SKM-1 treated with dmso at 0.1 percent for 144 hours (cell line): ENCODE data around the gene TMEM79.
A peak's percentile ranks its signal among the peaks of the same experiment; 100 is the strongest.

Experiments
- DNase-seq: peaks from one replicate; lab custom pipeline; 2025; ENCODE audit not compliant: unreplicated experiment; lab: John Stamatoyannopoulos, UW

Gene TMEM79

GRCh38 chr1:156262461-156263287, 21.5 kb upstream of the TMEM79 start:
- DNase-seq: no peak

DNA sequence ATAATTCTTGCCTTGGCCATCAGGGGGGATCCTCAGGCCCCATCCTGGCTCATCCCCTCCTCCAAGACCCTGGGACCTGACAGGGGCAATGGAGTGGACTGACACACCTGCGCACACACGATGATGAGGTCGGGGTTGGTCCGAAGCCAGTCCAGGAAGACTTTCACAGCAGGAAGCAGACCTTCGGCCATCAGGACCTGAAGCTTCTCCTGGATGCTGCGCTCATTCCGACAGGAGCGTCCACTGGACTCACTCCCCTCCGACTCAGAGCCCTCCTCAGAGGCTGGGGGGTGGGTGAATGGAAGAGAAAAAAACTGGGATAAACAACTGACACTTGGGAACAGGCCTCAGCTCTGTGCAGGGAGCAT, 20.9 kb upstream of the TMEM79 start:
- DNase-seq: no peak

DNA sequence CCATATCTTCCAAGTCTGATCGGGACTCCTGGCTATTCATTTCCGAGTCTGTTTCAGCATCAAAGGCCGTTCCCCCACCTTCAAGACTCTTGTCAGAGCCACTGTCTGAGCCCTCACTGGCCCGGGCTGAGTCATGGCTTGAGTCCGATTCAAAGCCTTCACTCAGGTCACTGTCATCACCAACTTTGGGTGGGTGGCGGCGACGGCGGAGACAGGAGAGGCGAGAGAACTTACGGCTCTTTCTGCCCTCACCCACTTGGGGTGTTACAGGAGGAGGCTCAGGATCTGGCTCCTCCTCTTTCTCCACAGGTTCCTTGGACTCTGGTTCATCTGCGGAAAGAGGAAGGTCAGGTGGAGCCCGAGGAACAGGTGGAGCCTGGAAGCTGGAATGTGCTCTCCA, 18.1 kb upstream of the TMEM79 start:
- no peak for DNase-seq

DNA sequence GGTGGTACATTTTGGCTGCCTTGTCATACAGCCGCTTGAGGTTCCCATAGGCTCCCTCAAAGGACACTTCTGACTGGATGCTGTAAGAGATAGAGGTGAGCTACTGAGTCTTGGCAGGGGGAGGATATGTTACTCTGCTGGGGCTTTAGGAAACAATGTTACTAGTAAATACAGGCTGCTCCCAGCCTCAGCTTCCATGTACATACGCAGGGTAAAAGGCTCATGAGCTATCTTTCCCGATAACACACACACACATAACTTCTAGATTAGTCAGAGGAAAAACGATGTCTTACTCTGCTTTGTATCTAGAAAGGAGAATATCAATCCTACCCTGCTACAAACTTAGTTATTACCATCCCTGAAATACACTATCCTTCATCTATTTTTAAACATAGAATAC, 15.8 kb upstream of the TMEM79 start:
- no peak for DNase-seq

GRCh38 chr1:156270314-156270713, 13.8 kb upstream of the TMEM79 start:
- no peak for DNase-seq

GRCh38 chr1:156276532-156276931, 7.6 kb upstream of the TMEM79 start:
- DNase-seq: peak; percentile 92

DNA sequence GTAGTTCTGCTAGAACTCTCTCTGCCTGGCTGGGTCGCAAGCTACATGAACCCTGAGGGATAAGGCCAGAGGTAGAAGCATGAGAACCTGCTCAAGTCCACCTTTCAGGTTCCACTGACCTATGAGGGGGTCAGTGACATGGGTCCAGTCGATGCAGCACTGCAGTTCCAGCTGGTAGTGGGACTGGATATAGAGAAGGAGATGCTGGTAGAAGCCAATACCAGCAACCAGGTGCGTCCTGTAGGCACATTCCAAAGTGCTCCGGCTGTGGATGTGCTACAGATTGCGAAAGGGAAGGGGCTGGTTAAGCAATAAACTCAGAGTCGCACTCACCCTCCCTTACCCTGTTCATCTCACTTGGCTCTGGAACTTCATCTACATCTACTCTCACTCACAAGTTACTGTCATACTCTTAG, 7.2 kb upstream of the TMEM79 start:
- DNase-seq: peak; percentile 81

- DNase-seq: no peak
Observed at GRCh38 chr1:156279837-156280236, 4.3 kb upstream of the TMEM79 start.

- DNase-seq: peak; percentile 48
Observed at GRCh38 chr1:156281281-156281680, 2.8 kb upstream of the TMEM79 start.

DNA sequence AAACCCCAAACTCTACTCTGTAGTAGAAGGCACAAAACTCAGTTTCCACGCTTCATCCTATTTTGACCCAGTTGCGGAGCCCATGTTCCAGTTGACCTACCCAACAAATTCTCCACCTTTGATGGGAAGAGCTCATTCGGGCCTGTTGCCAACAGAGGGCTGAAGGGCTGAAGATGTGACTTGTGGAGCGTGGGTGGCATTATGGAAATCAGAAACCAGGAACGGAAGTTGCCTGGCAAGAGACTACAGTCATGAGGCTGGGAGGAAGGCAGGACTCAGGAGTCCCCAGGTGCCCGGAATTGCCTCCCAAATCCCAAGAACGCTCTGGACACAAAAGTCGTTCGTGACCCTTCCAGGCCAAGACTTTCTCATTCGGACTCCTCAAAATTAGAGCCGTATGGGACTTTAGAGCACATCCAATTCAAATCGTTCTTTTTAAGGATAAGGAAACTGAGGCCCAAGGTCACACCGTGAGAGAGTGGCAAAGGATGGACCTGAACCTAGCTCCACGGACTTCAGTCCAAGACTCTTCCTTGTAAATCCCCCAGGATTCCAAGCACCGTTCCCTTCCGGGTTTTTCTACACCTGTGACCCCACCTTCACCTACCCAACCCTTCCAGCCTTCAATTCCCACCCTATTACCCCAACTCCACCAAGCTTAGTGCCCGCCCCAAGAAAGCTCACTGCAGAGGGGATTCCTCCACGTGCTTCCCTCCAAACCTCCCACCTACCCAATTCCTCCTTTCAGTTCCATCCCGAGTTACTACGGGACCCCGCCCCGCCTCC, 2.2 kb upstream of the TMEM79 start:
- DNase-seq: no peak

DNA sequence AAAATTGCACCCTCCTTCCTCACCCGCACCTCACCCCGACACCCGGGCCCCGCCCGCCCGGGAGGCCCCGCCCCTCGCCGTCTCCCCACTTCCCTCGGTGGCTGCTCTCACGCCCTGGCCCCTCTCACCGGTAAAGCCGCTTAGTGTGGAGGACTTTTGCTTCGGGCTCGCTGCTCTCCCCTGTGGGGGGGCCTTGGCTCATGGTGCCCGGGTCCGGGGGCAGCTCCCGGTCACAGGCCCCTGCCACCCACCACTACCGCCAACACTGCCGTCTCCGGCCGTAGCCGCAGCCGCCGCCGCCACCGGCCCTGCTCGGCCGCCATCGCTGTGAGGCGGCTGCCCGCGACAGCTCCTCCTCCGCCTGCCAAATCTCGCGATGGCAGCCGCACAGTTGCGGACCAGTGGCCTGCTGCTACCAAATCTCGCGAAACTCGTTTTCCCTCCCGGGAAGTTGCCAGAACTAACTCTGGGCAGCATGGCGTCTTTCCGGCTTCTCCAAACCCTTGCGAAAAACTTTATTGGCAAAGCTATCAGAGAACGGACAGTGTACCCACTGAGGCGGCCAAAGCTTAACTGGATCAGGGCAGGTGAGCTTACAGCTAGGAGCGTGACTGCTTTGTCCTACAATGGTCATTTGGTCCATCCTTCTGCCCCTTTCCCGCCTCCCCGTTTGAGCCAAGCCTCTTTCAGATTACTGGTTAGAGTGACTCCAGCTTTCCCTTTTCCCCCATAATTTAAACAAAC, 1.5 kb upstream of the TMEM79 start, which contains the start of gene SMG5:
TSS of gene SMG5 (minus strand) at position 347 of the 744 bp plus-strand sequence. CDS start at position 202, 145 bp downstream.
- peak; percentile 99 for DNase-seq

- DNase-seq: no peak
Observed at GRCh38 chr1:156283521-156283920, 604 bp upstream of the TMEM79 start.

DNA sequence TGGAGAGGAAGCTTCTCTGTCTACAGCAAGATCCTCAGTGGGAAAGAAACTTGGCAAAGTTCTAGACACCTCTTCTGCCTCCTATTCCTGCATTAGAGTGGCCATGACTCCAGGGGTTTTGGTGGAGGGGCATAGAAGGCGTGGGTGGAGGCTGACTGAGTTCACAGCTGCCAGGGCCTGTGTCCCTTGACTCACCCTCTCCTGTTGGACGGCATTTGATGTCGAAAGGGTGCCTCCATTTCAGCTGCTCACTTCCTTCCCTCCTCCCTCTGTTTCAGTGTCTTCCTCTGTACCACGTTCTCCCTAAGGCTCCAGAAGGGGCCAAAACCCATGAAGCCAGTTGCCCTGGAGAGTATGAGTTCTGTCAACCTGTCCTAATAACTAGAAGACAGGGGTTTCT, 632 bp downstream of the TMEM79 start:
- no peak for DNase-seq

- no peak for DNase-seq
Observed at GRCh38 chr1:156285437-156285836, 1.3 kb downstream of the TMEM79 start.

GRCh38 chr1:156286061-156286460, 1.9 kb downstream of the TMEM79 start:
- DNase-seq: no peak

DNA sequence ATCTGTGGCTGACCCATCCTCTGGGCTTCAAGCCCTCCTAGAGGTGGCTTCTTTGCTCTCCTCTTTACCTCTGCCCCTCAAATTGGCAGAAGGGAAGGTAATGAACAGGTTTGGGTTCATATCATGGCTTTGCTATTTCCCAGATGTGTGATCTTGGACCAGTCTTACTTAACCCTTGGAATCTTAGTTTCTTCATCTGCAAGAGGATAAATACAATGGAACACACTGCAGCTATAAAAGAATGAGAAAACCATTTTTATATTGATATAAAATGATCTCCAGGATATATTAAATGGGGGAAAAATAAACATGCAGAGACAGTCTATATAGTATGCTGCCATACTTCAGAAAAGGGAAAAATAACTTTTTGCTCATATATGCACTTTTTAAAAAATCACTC, 5.7 kb downstream of the TMEM79 start:
- DNase-seq: no peak

GRCh38 chr1:156291226-156292061, 7.3 kb downstream of the TMEM79 start:
- no peak for DNase-seq

GRCh38 chr1:156293098-156293434, 8.9 kb downstream of the TMEM79 start:
- DNase-seq: no peak

DNA sequence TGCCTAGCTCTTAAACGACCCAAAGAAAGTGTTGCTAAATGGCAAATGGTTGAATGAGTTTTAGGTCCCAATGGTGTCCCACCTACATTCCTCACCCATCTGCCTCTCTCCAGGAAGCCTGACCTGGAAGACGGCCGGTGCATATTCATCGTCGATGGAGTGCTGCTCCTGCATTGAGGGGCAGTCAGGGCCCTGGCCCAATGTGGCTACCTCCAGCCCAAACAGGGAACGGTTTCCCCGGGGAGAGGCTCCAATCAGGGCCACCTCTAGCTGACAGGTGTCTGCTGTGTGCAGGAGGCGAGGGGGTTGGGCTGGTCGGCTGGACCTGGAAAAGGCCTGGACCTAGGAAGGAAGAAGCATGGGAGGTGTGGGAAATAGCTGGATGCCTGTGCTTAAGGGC, 9.8 kb downstream of the TMEM79 start:
- no peak for DNase-seq

DNA sequence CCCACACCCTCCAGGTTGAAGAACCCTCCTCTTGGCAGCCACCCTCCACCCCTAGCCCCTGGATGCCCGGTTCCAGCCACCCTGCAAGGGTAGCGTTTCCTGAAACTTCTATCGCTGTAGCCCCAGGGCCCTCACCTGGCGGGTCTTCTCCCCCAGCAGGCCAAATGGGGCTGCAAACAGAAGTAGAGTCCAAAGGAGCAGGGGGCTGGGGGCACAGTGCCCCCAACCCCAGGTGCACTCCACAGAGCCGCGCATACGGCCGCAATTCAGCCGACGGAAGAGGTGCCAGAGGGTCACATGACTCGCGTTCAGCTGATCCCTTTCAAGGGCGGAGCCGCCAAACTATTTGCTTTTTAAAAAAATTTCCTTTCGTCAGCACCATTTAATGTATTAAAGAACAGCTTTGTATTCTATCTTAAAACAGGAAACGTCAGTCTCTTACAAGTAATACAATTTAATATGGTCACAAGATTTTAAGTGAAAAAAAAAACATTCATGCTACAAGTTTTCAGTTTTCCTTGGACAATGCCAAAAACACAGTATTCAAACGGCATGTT, 11.3 kb downstream of the TMEM79 start, which contains the start of gene GLMP:
TSS of gene GLMP (minus strand) at position 289 of the 557 bp plus-strand sequence. CDS start at position 255, 34 bp downstream.
- DNase-seq: no peak
